Activated T-cell treated with anti-CD3 and anti-CD28 coated beads, Interleukin-2, amount 50 U/mL, for 24 hours (primary cell): ENCODE results near the gene CLCNKB.
"Not testable (repeated sequence)": the region's sequence is repeated elsewhere in the genome, so short reads cannot be mapped to it uniquely, and the experiment has no call there.

Experiments used
- DNase-seq: peaks from one replicate; pipeline ENCODE4 v3.0.0-alpha.2; 2020
- H3K27ac Mint-ChIP-seq: 2 replicates; pipeline ENCODE4 v1.8.0; 2020; ENCODE audit warnings: mild to moderate bottlenecking, mixed read lengths
- H3K27me3 Mint-ChIP-seq: 2 replicates; pipeline ENCODE4 v1.8.0; 2020; ENCODE audit warnings: mixed read lengths
- H3K36me3 Mint-ChIP-seq: 2 replicates; pipeline ENCODE4 v1.8.0; 2020; ENCODE audit warnings: low read depth, mixed read lengths
- H3K4me1 Mint-ChIP-seq: 2 replicates; pipeline ENCODE4 v1.8.0; 2020; ENCODE audit warnings: low read depth, mixed read lengths
- H3K4me3 Mint-ChIP-seq: 2 replicates; pipeline ENCODE4 v1.8.0; 2020; ENCODE audit warnings: mild to moderate bottlenecking, moderate library complexity, mixed read lengths
- H3K9me3 Mint-ChIP-seq: 2 replicates; pipeline ENCODE4 v1.8.0; 2020; ENCODE audit warnings: mixed read lengths

CLCNKB gene

DNA sequence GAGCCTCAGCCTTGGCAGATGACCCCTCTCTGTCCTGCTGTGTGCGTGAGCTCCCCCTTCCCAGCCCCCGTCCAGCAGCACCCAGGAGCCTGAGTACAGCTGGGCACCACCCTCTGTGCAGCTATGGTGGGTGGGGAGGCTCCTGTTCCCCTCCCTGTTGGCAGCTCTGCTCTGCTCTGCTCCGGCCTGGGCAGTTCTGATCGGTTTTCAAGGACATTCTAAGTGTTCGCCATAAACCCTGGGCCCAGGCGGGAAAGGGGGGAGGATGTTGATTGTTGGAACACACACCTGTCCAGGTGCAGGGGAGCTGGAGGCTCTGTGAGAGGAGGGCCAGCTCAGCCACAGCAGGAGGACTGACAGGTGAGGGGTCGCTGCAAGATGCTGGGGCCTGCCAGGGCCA lies at the start of gene CLCNKB:
Gene CLCNKB (plus strand): TSS at position 262 of the 400 bp plus-strand sequence. CDS start 711 bp downstream, outside the sequence.
- H3K27me3 Mint-ChIP-seq: peaks cover 7% of the 10 kb centered on the region
- no peak within 1 kb of the TSS for H3K27ac Mint-ChIP-seq
- no peaks in the 10 kb centered on the region for H3K4me1 Mint-ChIP-seq
- H3K4me3 Mint-ChIP-seq: no peak within 1 kb of the TSS
- DNase-seq: no peak
- H3K36me3 Mint-ChIP-seq: no peaks in the 10 kb centered on the region
- H3K9me3 Mint-ChIP-seq: no peaks in the 10 kb centered on the region

DNA sequence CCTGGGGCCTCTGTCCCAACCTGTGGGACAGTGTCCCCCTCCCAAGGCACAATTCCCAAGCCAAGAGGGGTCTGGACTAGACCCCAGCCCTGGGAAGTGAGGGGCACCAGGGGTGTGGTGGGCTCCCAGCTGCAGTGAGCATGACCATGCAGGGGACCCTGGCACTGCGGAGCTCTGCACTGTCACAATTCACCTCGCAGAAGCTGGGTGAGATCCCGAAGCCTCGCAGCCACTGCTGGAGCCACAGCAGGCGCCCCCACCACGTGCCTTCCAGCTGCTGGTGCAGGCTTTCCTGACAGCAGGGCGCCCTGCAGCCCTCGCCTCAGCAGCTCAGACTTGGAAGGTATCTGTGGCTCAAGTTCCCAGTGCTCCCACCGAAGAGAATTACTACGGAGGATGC lies 49.5 kb upstream of the CLCNKB start:
- H3K4me1 Mint-ChIP-seq: no peaks in the 10 kb centered on the region

DNA sequence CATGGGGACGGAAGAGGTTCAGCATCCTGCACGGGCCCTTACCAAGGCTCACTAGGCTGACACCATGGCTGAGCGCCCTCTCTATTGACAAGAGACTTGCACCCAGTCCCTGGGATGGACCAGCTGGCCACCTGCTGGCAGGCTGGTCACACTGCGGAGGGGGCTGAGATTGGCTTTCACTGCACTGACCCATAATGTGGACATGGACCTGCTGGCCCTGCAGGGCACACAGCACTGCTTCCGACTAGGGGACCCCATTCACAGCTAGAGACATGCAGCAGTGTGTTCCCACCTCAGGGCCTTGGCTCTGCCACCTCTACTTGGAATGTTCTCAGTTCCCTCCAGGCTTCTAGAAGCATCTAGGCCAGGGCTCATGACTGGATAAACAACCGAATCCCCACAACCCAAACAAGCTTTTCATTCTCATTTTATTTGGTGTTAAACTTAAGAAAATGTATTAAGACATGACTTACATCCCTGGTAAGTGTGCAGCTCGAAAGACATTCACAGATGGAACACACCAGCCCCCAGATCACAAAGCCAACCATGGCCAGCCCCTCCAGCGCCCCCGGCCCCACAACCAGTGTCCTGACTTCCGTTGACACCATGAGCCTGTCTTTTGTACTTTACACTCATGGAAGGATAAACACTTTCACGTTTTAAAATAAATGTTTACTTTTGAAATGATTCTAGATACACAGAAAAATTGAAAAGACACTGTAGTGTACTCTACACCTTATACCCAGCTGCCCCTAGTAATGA lies 48.8 kb upstream of the CLCNKB start:
- peak overlapping the region; percentile 11 for H3K27ac Mint-ChIP-seq
- peak; percentile 70 for DNase-seq
- H3K36me3 Mint-ChIP-seq: no peaks in the 10 kb centered on the region
- H3K9me3 Mint-ChIP-seq: no peaks in the 10 kb centered on the region
- H3K4me1 Mint-ChIP-seq: no peaks in the 10 kb centered on the region
- H3K27me3 Mint-ChIP-seq: no peaks in the 10 kb centered on the region
- H3K4me3 Mint-ChIP-seq: no peak overlapping the region

More for the DNA sequence above, 49.5 kb upstream of the CLCNKB start:
- DNase-seq: no peak
- Mint-ChIP-seq H3K27ac (no peak overlapping the region), H3K9me3 (no peaks in the 10 kb centered on the region), H3K4me3 (no peak overlapping the region), H3K36me3 (no peaks in the 10 kb centered on the region), H3K27me3 (no peaks in the 10 kb centered on the region)

DNA sequence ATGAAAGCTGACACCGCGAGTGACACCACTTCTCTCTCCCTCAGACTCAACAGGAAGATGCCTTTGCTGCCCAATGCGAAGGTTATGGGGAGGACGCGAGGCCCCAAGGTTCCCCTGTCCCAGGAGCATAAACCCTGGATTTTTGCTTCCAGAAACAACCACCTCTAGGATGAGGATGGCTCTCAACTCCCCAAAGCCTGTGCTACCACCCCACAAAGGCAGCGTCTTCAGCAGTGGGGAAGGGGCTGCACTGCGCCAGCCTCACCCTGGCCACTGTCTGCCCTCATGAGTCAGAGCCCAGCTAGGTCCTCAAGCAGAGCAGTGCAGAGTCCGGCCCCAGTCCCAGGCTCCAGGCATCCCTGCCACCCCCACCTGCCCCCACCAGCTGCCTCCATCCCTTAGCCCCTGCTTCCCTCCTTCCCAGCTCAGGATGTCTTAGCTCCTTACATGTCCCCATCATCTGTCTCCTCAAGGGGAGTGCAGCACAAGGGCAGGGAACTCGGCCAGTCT lies 46.5 kb upstream of the CLCNKB start:
- Mint-ChIP-seq H3K27me3 (no peaks in the 10 kb centered on the region), H3K4me1 (no peaks in the 10 kb centered on the region), H3K27ac (no peak overlapping the region), H3K9me3 (no peaks in the 10 kb centered on the region), H3K36me3 (no peaks in the 10 kb centered on the region), H3K4me3 (no peak overlapping the region)
- DNase-seq: no peak

DNA sequence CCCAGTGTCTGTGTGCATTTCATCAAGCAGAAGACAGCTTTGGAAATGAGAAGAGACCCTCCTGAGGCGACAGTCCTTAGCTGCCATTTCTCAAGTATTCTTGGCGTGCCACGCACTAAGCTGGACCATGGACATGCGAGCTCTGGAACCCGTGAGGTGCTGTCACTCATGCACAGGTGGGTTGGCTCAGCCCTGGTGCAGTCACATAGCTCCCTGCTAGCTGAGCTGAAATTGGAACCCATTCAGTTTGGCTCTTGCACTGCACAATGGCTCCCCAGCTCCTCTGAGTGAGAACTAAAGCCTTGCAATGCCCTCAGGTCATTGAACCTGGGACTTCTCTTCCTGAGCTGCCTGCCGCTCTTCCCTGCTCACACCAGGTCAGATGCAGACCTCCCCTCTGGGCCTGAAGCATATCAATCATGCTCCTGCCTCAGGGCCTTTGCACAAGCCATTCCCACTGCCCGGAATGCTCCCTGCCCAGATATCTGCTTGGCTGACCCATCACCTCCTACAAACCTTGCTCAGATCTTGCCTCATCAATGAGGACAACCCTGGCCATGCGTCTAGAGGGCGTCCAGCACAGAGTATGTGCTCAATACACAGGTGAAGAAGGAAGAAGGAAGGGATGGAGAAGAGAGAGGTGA lies 45.8 kb upstream of the CLCNKB start:
- Mint-ChIP-seq H3K9me3 (no peaks in the 10 kb centered on the region), H3K27ac (no peak overlapping the region), H3K27me3 (no peaks in the 10 kb centered on the region), H3K36me3 (no peaks in the 10 kb centered on the region), H3K4me1 (no peaks in the 10 kb centered on the region), H3K4me3 (no peak overlapping the region)
- DNase-seq: no peak

DNA sequence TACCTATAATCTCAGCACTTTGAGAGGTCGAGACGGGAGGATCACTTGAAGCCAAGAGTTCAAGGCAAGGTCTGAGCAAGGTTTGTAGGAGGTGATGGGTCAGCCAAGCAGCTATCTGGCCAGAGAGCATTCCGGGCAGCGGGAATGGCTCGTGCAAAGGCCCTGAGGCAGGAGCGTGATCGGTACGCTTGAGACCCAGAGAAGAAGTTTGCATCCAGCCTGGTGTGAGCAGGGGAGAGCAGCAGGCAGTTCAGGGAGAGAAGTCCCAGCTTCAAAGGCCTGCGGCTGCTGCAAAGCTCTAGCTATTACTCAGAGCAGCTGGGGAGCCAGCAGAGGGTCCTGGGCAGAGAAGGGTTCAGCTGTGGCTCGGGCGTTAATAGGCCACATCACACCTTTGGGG lies 44.7 kb upstream of the CLCNKB start:
- no peak for DNase-seq
- Mint-ChIP-seq H3K36me3 (no peaks in the 10 kb centered on the region), H3K27ac (no peak overlapping the region), H3K4me3 (no peak overlapping the region), H3K4me1 (no peaks in the 10 kb centered on the region), H3K27me3 (no peaks in the 10 kb centered on the region), H3K9me3 (no peaks in the 10 kb centered on the region)

DNA sequence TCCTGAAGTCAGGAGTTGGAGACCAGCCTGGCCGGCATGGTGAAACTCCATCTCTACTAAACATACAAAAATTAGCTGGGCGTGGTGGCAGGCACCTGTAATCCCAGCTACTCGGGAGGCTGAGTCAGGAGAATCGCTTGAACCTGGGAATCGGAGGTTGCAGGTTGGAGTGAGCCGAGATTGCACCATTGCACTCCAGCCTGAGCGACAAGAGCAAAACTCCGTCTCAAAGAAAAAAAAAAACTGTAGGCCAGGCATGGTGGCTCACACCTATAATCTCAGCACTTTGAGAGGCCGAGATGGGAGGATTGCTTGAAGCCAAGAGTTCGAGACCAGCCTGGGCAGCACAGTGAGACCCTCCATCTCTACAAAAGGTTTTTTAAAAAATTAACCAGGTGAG lies 42.3 kb upstream of the CLCNKB start:
- not testable (repeated sequence) for H3K27me3 Mint-ChIP-seq, H3K27ac Mint-ChIP-seq, H3K9me3 Mint-ChIP-seq, H3K36me3 Mint-ChIP-seq, H3K4me3 Mint-ChIP-seq, H3K4me1 Mint-ChIP-seq, DNase-seq

DNA sequence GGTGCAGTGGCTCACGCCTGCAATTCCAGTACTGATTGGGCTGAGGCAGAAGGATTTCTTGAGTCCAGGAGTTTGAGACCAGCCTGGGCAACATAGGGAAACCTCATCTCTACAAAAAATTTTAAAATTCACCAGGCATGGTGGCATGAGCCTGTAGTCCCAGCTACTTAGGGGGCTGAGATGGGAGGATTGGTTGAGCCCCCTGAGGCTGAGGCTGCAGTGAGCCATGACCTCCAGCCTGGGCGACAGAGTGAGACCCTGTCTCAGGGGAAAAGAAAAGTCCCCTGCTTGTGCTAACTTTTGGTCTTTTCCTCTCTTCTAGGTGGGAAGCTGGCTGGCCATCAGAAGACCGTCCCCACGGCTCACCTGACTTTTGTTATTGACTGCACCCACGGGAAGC lies 38.0 kb upstream of the CLCNKB start:
- Mint-ChIP-seq H3K9me3 (no peaks in the 10 kb centered on the region), H3K27ac (no peak overlapping the region), H3K36me3 (no peaks in the 10 kb centered on the region)

DNA sequence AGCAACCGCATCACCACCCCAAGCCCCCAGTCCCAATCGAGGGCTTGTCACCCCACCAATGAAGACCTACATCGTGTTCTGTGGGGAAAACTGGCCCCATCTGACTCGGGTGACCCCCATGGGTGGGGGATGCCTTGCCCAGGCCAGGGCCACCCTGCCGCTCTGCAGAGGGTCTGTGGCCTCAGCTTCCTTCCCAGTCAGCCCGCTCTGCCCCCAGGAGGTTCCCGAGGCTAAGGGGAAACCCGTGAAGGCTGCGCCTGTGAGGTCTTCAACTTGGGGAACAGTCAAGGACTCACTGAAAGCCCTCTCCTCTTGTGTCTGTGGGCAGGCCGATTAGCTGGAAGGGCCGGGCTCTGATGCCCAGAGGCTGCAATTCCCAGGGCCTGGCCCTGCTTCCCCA lies 37.6 kb upstream of the CLCNKB start:
- no peaks in the 10 kb centered on the region for H3K36me3 Mint-ChIP-seq
- H3K27ac Mint-ChIP-seq: no peak overlapping the region
- H3K9me3 Mint-ChIP-seq: no peaks in the 10 kb centered on the region
- H3K4me3 Mint-ChIP-seq: no peak overlapping the region
- peaks cover 9% of the 10 kb centered on the region for H3K4me1 Mint-ChIP-seq
- DNase-seq: no peak
- H3K27me3 Mint-ChIP-seq: no peaks in the 10 kb centered on the region

More for the DNA sequence above, 38.0 kb upstream of the CLCNKB start:
- H3K4me3 Mint-ChIP-seq: no peak overlapping the region
- no peak for DNase-seq
- no peaks in the 10 kb centered on the region for H3K27me3 Mint-ChIP-seq
- H3K4me1 Mint-ChIP-seq: peaks cover 9% of the 10 kb centered on the region

DNA sequence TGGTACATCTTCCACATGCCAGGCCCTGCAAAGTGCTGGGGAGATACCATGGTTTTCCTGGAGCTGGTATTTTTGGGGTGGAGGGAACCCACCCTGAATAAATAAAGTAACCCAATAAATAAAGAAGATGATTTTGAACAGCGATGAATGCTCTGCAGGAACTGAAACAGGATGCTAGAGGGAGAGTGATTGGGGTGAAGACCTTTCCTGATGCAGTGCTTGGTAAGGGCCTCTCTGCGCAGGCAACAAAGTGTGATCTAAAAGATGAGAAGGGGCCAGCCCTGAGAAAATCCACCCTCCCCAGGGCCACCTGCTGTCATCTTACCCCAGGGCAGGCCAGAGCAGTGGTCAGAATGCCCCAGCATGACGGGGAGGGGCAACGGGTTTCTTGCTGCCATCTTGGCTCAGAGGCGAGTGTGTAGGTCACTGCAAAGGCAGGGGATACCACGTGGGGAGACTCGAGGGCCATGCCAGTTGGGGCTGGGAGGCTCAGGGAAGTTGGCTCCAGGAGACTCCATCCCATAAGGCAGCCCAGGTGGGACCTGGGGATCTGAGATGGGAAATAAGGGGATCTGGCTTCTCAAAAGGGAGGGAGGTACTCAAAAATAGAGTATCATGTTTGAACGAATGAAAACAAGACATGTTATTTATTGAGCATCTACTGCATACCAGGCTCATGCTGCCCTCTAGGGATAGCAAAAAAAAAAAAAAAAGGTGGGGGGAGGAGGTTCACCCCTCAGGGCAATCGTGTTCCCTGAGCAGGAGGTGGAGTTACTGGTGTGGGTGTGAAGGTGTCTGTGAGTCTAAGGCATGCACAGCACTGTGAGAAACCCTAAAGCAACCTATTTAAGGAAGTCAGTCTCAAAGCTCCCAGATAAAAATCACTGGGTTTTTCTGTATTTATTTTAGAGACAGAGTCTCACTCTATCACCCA lies 36.8 kb upstream of the CLCNKB start:
- H3K27me3 Mint-ChIP-seq: peaks cover 3% of the 10 kb centered on the region
- peaks cover 9% of the 10 kb centered on the region for H3K4me1 Mint-ChIP-seq
- no peak overlapping the region for H3K27ac Mint-ChIP-seq
- no peaks in the 10 kb centered on the region for H3K9me3 Mint-ChIP-seq
- no peaks in the 10 kb centered on the region for H3K36me3 Mint-ChIP-seq
- no peak overlapping the region for H3K4me3 Mint-ChIP-seq
- DNase-seq: no peak

DNA sequence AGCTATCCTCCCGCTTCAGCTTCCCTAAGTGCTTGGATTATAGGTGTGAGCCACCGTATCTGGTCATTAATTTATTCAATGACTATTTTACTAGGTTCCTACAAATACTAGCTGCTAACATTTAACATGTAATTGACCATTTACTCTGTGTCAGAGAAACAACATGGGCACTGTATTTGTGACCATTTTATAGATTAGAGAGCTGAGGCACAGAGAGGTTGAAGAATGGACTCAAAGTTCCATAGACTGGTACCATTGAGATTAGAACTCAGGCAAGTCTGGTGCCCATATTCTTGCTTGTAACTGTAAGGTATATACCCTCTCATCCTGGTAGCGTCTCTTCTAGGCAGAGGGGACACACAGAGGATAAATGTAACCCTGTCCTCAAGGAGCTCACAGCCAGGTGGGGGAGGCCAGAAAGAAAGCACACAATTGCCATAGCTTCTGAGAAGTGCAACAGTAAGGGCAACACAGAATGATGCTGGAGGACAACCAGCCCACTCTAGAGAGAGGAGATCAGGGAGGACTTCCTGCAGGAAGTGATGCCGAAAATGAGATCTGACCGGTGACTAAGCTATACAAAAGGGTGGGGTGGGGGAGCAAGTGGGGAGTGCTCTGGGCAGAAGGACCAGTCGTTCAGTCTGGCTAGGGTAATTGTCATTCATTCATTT lies 35.8 kb upstream of the CLCNKB start:
- H3K27me3 Mint-ChIP-seq: peaks cover 10% of the 10 kb centered on the region
- no peak for DNase-seq
- no peaks in the 10 kb centered on the region for H3K9me3 Mint-ChIP-seq
- no peak overlapping the region for H3K27ac Mint-ChIP-seq
- no peak overlapping the region for H3K4me3 Mint-ChIP-seq
- peaks cover 14% of the 10 kb centered on the region for H3K4me1 Mint-ChIP-seq
- H3K36me3 Mint-ChIP-seq: no peaks in the 10 kb centered on the region

DNA sequence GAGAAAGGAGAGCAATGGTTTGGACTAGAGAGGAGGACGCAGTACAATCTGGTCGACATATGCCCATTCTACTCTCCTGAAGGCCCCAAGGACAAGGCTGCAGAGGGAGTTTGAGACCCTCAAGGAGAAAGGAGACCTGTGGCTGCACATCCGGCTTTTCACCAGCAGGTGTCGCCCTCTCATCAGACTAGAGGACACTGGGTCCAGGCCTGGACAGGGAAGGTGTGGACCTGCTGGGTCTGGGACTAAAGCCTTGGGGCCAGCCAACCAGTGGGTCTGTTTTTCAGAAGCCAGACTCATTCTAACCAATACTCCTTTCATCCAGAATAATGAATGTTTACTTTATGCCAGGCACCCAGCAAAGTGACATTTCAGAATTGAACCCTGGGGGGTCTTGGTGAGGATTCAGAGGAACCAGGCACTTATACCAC lies 34.5 kb upstream of the CLCNKB start:
- no peaks in the 10 kb centered on the region for H3K36me3 Mint-ChIP-seq
- peak; percentile 83 for DNase-seq
- H3K9me3 Mint-ChIP-seq: no peaks in the 10 kb centered on the region
- H3K27ac Mint-ChIP-seq: no peak overlapping the region
- peaks cover 16% of the 10 kb centered on the region for H3K4me1 Mint-ChIP-seq
- peaks cover 12% of the 10 kb centered on the region for H3K27me3 Mint-ChIP-seq
- no peak overlapping the region for H3K4me3 Mint-ChIP-seq

DNA sequence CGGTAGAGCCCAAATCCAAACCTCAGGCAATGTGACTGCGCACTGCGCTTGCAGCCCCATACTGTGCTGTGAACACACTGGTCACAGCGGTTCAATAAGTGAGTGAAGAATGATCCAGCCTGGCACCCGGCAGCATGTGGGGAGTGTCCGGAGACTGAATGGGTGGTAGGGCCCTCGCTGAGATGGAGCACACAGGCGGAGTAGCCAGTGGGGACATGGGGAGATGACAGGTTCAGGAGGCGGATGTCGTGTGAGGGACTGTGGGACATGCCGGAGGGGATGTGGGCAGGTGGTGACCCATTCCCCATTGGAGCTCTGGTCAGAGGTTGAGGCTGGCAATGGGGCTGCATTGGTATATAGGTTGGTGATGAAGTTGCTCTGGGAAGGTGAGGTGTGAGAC lies 33.9 kb upstream of the CLCNKB start:
- H3K27me3 Mint-ChIP-seq: peaks cover 12% of the 10 kb centered on the region
- H3K36me3 Mint-ChIP-seq: no peaks in the 10 kb centered on the region
- H3K4me3 Mint-ChIP-seq: no peak overlapping the region
- H3K27ac Mint-ChIP-seq: no peak overlapping the region
- H3K9me3 Mint-ChIP-seq: no peaks in the 10 kb centered on the region
- H3K4me1 Mint-ChIP-seq: peaks cover 16% of the 10 kb centered on the region
- DNase-seq: no peak

DNA sequence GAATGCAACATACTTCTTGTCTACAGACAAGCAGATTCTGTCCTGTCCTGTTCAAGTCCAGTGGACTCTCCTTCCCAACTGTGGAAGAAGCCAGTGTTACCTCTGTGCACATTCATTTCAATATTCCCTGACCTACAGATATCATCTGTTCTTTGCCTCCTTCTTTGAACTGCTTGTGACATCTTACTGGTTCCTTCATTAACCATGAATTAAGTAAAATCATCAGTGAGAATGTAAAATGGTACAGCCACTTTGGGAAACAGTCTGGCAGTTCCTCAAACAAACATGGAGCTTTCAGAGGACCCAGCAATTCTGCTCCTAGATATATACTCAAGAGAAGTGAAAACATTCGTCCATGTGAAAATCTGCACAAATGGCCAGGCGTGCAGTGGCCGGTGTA lies 32.7 kb upstream of the CLCNKB start:
- H3K27me3 Mint-ChIP-seq: peaks cover 19% of the 10 kb centered on the region
- no peaks in the 10 kb centered on the region for H3K9me3 Mint-ChIP-seq
- no peak for DNase-seq
- no peaks in the 10 kb centered on the region for H3K36me3 Mint-ChIP-seq
- no peak overlapping the region for H3K4me3 Mint-ChIP-seq
- H3K27ac Mint-ChIP-seq: no peak overlapping the region
- H3K4me1 Mint-ChIP-seq: peaks cover 16% of the 10 kb centered on the region
